Duodenal mucosa (tissue), 2 donors: ENCODE measurements around the gene ZGPAT.

ENCODE experiments used
- H3K27ac ChIP-seq: one replicate; pipeline ENCODE4 v1.7.0; 2013; ENCODE audit warnings: low read depth, low read length
- H3K27me3 ChIP-seq, 2 donors: one replicate each; pipeline ENCODE4 v1.7.0; 2013; ENCODE audit warnings: low read length in 2 of 2, control low read depth in 1 of 2; ENCODE audit not compliant: insufficient read depth in 2 of 2, control insufficient read depth in 1 of 2
- H3K36me3 ChIP-seq, 2 donors: one replicate each; pipeline ENCODE4 v1.7.0; 2013; ENCODE audit warnings: low read length in 2 of 2, control low read depth in 1 of 2; ENCODE audit not compliant: insufficient read depth in 2 of 2, control insufficient read depth in 1 of 2
- H3K4me1 ChIP-seq, 2 donors: one replicate each; pipeline ENCODE4 v1.7.0; 2013; ENCODE audit warnings: low read length in 2 of 2, control low read depth in 1 of 2; ENCODE audit not compliant: insufficient read depth in 2 of 2, control insufficient read depth in 1 of 2
- H3K4me3 ChIP-seq, 2 donors: one replicate each; pipeline ENCODE4 v1.7.0; 2013; ENCODE audit warnings: low read length in 2 of 2, low read depth in 1 of 2
- H3K9ac ChIP-seq, 2 donors: one replicate each; pipeline ENCODE4 v1.7.0; 2013; ENCODE audit warnings: low read length in 2 of 2, low read depth in 1 of 2
- H3K9me3 ChIP-seq, 2 donors: one replicate each; pipeline ENCODE4 v1.7.0; 2013; ENCODE audit warnings: low read length in 2 of 2, control low read depth in 1 of 2; ENCODE audit not compliant: control insufficient read depth in 1 of 2

Gene ZGPAT

GRCh38 chr20:63697868-63698545 lies 9.8 kb upstream of the ZGPAT start:
- peak overlapping the region; percentile 32 for H3K27ac ChIP-seq
- no peaks in the 10 kb centered on the region for H3K27me3 ChIP-seq
- no peak overlapping the region for H3K4me3 ChIP-seq
- peaks cover 17 to 30% of the 10 kb centered on the region in 2 donors for H3K4me1 ChIP-seq
- peak overlapping the region in 1 of 2 donors; percentile 33 for H3K9ac ChIP-seq
- no peaks in the 10 kb centered on the region for H3K9me3 ChIP-seq
- H3K36me3 ChIP-seq: peaks cover 0 to 4% of the 10 kb centered on the region in 2 donors

GRCh38 chr20:63698739-63699465 lies 8.9 kb upstream of the ZGPAT start:
- H3K36me3 ChIP-seq: peaks cover 1 to 7% of the 10 kb centered on the region in 2 donors

GRCh38 chr20:63699466-63700198 lies 8.2 kb upstream of the ZGPAT start:
- Histone ChIP-seq H3K4me3 (no peak overlapping the region), H3K27ac (peak overlapping the region; percentile 32)

More at GRCh38 chr20:63698739-63699465, 8.9 kb upstream of the ZGPAT start:
- H3K9me3 ChIP-seq: no peaks in the 10 kb centered on the region
- peaks cover 17 to 30% of the 10 kb centered on the region in 2 donors for H3K4me1 ChIP-seq
- no peak overlapping the region for H3K4me3 ChIP-seq
- H3K27me3 ChIP-seq: no peaks in the 10 kb centered on the region
- H3K27ac ChIP-seq: peak overlapping the region; percentile 32
- H3K9ac ChIP-seq: no peak overlapping the region

GRCh38 chr20:63700199-63701050 lies 7.4 kb upstream of the ZGPAT start:
- Histone ChIP-seq H3K27ac (no peak overlapping the region), H3K9me3 (no peaks in the 10 kb centered on the region), H3K9ac (no peak overlapping the region), H3K4me3 (no peak overlapping the region), H3K36me3 (peaks cover 14 to 21% of the 10 kb centered on the region in 2 donors), H3K27me3 (no peaks in the 10 kb centered on the region), H3K4me1 (peaks cover 17 to 30% of the 10 kb centered on the region in 2 donors)

More at GRCh38 chr20:63699466-63700198, 8.2 kb upstream of the ZGPAT start:
- no peaks in the 10 kb centered on the region for H3K9me3 ChIP-seq
- peaks cover 7 to 13% of the 10 kb centered on the region in 2 donors for H3K36me3 ChIP-seq
- H3K27me3 ChIP-seq: no peaks in the 10 kb centered on the region
- H3K9ac ChIP-seq: no peak overlapping the region
- H3K4me1 ChIP-seq: peaks cover 17 to 30% of the 10 kb centered on the region in 2 donors

GRCh38 chr20:63701051-63701328 lies 6.8 kb upstream of the ZGPAT start:
- Histone ChIP-seq H3K4me3 (no peak overlapping the region), H3K9me3 (no peaks in the 10 kb centered on the region), H3K4me1 (peaks cover 19 to 27% of the 10 kb centered on the region in 2 donors), H3K36me3 (peaks cover 16 to 27% of the 10 kb centered on the region in 2 donors), H3K9ac (no peak overlapping the region), H3K27me3 (no peaks in the 10 kb centered on the region), H3K27ac (no peak overlapping the region)

- Histone ChIP-seq H3K36me3 (peaks cover 16 to 32% of the 10 kb centered on the region in 2 donors), H3K9me3 (no peaks in the 10 kb centered on the region), H3K27me3 (no peaks in the 10 kb centered on the region), H3K27ac (no peak overlapping the region), H3K9ac (no peak overlapping the region), H3K4me3 (no peak overlapping the region), H3K4me1 (peaks cover 19 to 28% of the 10 kb centered on the region in 2 donors)
These were observed 6.4 kb upstream of the ZGPAT start for GRCh38 chr20:63701329-63702035.

- Histone ChIP-seq H3K4me1 (peaks cover 18 to 27% of the 10 kb centered on the region in 2 donors), H3K4me3 (no peak overlapping the region), H3K9ac (no peak overlapping the region), H3K27me3 (no peaks in the 10 kb centered on the region), H3K36me3 (peaks cover 16 to 32% of the 10 kb centered on the region in 2 donors), H3K27ac (no peak overlapping the region), H3K9me3 (no peaks in the 10 kb centered on the region)
These were observed 5.7 kb upstream of the ZGPAT start for GRCh38 chr20:63702036-63702665.

- peaks cover 14 to 22% of the 10 kb centered on the region in 2 donors for H3K4me1 ChIP-seq
- peaks cover 16 to 32% of the 10 kb centered on the region in 2 donors for H3K36me3 ChIP-seq
- H3K9me3 ChIP-seq: no peaks in the 10 kb centered on the region
- no peak overlapping the region for H3K9ac ChIP-seq
- H3K4me3 ChIP-seq: no peak overlapping the region
- H3K27me3 ChIP-seq: no peaks in the 10 kb centered on the region
- H3K27ac ChIP-seq: no peak overlapping the region
These were observed 4.9 kb upstream of the ZGPAT start for GRCh38 chr20:63702751-63703470.
